H9 (cell line): ENCODE measurements around the gene GRID2. TPM values are rescaled to one million over a fixed set of nuclear protein-coding genes. Genes with fewer than 3 reads are reported as not detected.
A peak's percentile ranks its signal among the peaks of the same experiment; 100 is the strongest.

Experiments used
- DNase-seq: peaks from one replicate; pipeline ENCODE4 v3.0.0-alpha.2; 2017
- H2AFZ ChIP-seq: one replicate; pipeline ENCODE4 v1.6.1; 2013; ENCODE audit warnings: mild to moderate bottlenecking, low read length, control low read depth, moderate library complexity
- H2AK5ac ChIP-seq: 2 replicates; pipeline ENCODE4 v1.6.1; 2013; ENCODE audit warnings: low read length, control low read depth, mixed read lengths; ENCODE audit not compliant: insufficient read length
- H2BK120ac ChIP-seq: one replicate; pipeline ENCODE4 v1.6.1; 2013; ENCODE audit warnings: low read depth, mild to moderate bottlenecking, low read length, control low read depth, inconsistent platforms; ENCODE audit not compliant: poor library complexity, severe bottlenecking
- H2BK12ac ChIP-seq: 2 replicates; pipeline ENCODE4 v1.6.1; 2013; ENCODE audit warnings: low read length, control low read depth, mixed read lengths, low read depth; ENCODE audit not compliant: insufficient read length
- H2BK15ac ChIP-seq: 2 replicates; pipeline ENCODE4 v1.6.1; 2013; ENCODE audit warnings: low read depth, low read length, control low read depth
- H2BK20ac ChIP-seq: one replicate; pipeline ENCODE4 v1.6.1; 2013; ENCODE audit warnings: low read depth, mild to moderate bottlenecking, low read length, control low read depth, inconsistent platforms; ENCODE audit not compliant: poor library complexity, severe bottlenecking
- H2BK5ac ChIP-seq: 2 replicates; pipeline ENCODE4 v1.6.1; 2013; ENCODE audit warnings: low read length, control low read depth, mixed read lengths; ENCODE audit not compliant: insufficient read length
- H3K14ac ChIP-seq: 2 replicates; pipeline ENCODE4 v1.6.1; 2013; ENCODE audit warnings: low read length, control low read depth; ENCODE audit not compliant: insufficient read depth
- H3K18ac ChIP-seq: 2 replicates; pipeline ENCODE4 v1.6.1; 2013; ENCODE audit warnings: low read depth, mild to moderate bottlenecking, mixed read lengths, low read length, control low read depth; ENCODE audit not compliant: insufficient read length
- H3K23ac ChIP-seq: 2 replicates; pipeline ENCODE4 v1.6.1; 2013; ENCODE audit warnings: low read length, control low read depth, mixed read lengths, low read depth; ENCODE audit not compliant: insufficient read length
- H3K23me2 ChIP-seq: 2 replicates; pipeline ENCODE4 v1.6.1; 2013; ENCODE audit warnings: low read depth, mild to moderate bottlenecking, mixed read lengths, low read length, control low read depth; ENCODE audit not compliant: insufficient read length, poor library complexity, severe bottlenecking
- H3K27ac ChIP-seq: 2 replicates; pipeline ENCODE4 v1.5.1; 2013; ENCODE audit warnings: low read length, control low read depth, mixed read lengths, low read depth; ENCODE audit not compliant: insufficient read length
- H3K27me3 ChIP-seq: 2 replicates; pipeline ENCODE4 v1.6.1; 2013; ENCODE audit warnings: low read length, control low read depth, inconsistent platforms; ENCODE audit not compliant: insufficient read depth
- H3K4ac ChIP-seq: 2 replicates; pipeline ENCODE4 v1.6.1; 2013; ENCODE audit warnings: low read depth, mild to moderate bottlenecking, control low read depth, inconsistent platforms, low read length, moderate library complexity
- H3K4me1 ChIP-seq: 2 replicates; pipeline ENCODE4 v1.6.1; 2013; ENCODE audit warnings: low read length, control low read depth, inconsistent platforms; ENCODE audit not compliant: insufficient read depth
- H3K4me2 ChIP-seq: 2 replicates; pipeline ENCODE4 v1.6.1; 2013; ENCODE audit warnings: low read length, control low read depth, mixed read lengths; ENCODE audit not compliant: insufficient read length, insufficient read depth
- H3K56ac ChIP-seq: 2 replicates; pipeline ENCODE4 v1.6.1; 2013; ENCODE audit warnings: low read depth, mild to moderate bottlenecking, mixed read lengths, low read length, control low read depth; ENCODE audit not compliant: insufficient read length
- H3K79me1 ChIP-seq: 2 replicates; pipeline ENCODE4 v1.6.1; 2013; ENCODE audit warnings: low read depth, mild to moderate bottlenecking, moderate library complexity, low read length, control low read depth, inconsistent platforms; ENCODE audit not compliant: insufficient read depth, poor library complexity, severe bottlenecking
- H3K79me2 ChIP-seq: 2 replicates; pipeline ENCODE4 v1.6.1; 2013; ENCODE audit warnings: low read length, control low read depth, inconsistent platforms; ENCODE audit not compliant: insufficient read depth
- H3K9ac ChIP-seq: 2 replicates; pipeline ENCODE4 v1.6.1; 2013; ENCODE audit warnings: low read length, control low read depth, mixed read lengths; ENCODE audit not compliant: insufficient read length; ENCODE audit errors: extremely low read depth
- H3K9me3 ChIP-seq: one replicate; pipeline ENCODE4 v1.6.1; 2013; ENCODE audit warnings: low read depth, low read length, inconsistent platforms; ENCODE audit not compliant: control insufficient read depth
- H3T11ph ChIP-seq: one replicate; pipeline ENCODE4 v1.6.1; 2013; ENCODE audit warnings: mild to moderate bottlenecking, low read length, control low read depth, inconsistent platforms
- H4K20me1 ChIP-seq: one replicate; pipeline ENCODE4 v1.6.1; 2013; ENCODE audit not compliant: control insufficient read depth, insufficient read length, insufficient read depth
- H4K5ac ChIP-seq: 2 replicates; pipeline ENCODE4 v1.6.1; 2013; ENCODE audit warnings: low read depth, mild to moderate bottlenecking, mixed read lengths, low read length, control low read depth; ENCODE audit not compliant: insufficient read length
- H4K8ac ChIP-seq: replicated peaks from 2 replicates; pipeline ENCODE4 v1.6.1; 2013; ENCODE audit warnings: low read length, control low read depth, mixed read lengths, low read depth; ENCODE audit not compliant: insufficient read length
- H4K91ac ChIP-seq: 2 replicates; pipeline ENCODE4 v1.6.1; 2013; ENCODE audit warnings: low read depth, mild to moderate bottlenecking, moderate library complexity, mixed read lengths, low read length, control low read depth; ENCODE audit not compliant: insufficient read length
- H3K27ac Mint-ChIP-seq, 3 experiments: 2 replicates in 2 of 3; 3 replicates in 1 of 3; pipeline ENCODE4 v1.8.0; 2020 to 2021; ENCODE audit warnings: mixed read lengths in 3 of 3, mild to moderate bottlenecking in 1 of 3, moderate library complexity in 1 of 3
- H3K27me3 Mint-ChIP-seq: 2 replicates; pipeline ENCODE4 v1.8.0; 2021; ENCODE audit warnings: low read depth, mild to moderate bottlenecking, moderate library complexity, mixed read lengths
- H3K36me3 Mint-ChIP-seq, 3 experiments: 2 replicates in 2 of 3; 3 replicates in 1 of 3; pipeline ENCODE4 v1.8.0; 2020 to 2021; ENCODE audit warnings: low read depth in 3 of 3, mixed read lengths in 3 of 3; ENCODE audit not compliant: insufficient read depth in 1 of 3
- H3K4me1 Mint-ChIP-seq, 2 experiments: 2 replicates each; pipeline ENCODE4 v1.8.0; 2020; ENCODE audit warnings: mixed read lengths in 2 of 2
- H3K4me3 Mint-ChIP-seq, 2 experiments: 2 replicates in 1 of 2; 3 replicates in 1 of 2; pipeline ENCODE4 v1.8.0; 2020 to 2021; ENCODE audit warnings: mild to moderate bottlenecking in 2 of 2, mixed read lengths in 2 of 2, moderate library complexity in 1 of 2
- H3K9me3 Mint-ChIP-seq, 2 experiments: 2 replicates in 1 of 2; 3 replicates in 1 of 2; pipeline ENCODE4 v1.8.0; 2020; ENCODE audit warnings: mild to moderate bottlenecking in 2 of 2, mixed read lengths in 2 of 2, moderate library complexity in 1 of 2
- WGBS: extraction: QIAGEN DNeasy Blood & Tissue Kit; methylation state at CpG from one replicate; pipeline ENCODE4 v1.1.7; 2013; ENCODE audit warnings: missing lambda C conversion rate, low lambda C conversion rate, mixed read lengths; ENCODE audit not compliant: insufficient read length; ENCODE audit errors: extremely low coverage; 5-methylcytosine and 5-hydroxymethylcytosine counted together
- total RNA-seq: library from RNA; stranded (reverse); gene quantifications from 2 replicates; pipeline ENCODE4 v1.2.1, GENCODE V29; 2021
- TF ChIP-seq, protein P1 (sequence below): fragments of 200-600 bp; sonication (generic); conservative IDR thresholded peaks from 3 replicates; pipeline ENCODE4 v1.8.0; 2021; ENCODE audit warnings: antibody characterized with exemption, mild to moderate bottlenecking

Gene GRID2
- total RNA-seq, 1 experiment from 2014 or later: 21.8 TPM

- H2AFZ ChIP-seq: no peak overlapping the region
- no peak overlapping the region for H2BK120ac ChIP-seq
- H3K27ac ChIP-seq: no peak overlapping the region
- no peak overlapping the region for H3K23ac ChIP-seq
- TF ChIP-seq, protein P1, sequence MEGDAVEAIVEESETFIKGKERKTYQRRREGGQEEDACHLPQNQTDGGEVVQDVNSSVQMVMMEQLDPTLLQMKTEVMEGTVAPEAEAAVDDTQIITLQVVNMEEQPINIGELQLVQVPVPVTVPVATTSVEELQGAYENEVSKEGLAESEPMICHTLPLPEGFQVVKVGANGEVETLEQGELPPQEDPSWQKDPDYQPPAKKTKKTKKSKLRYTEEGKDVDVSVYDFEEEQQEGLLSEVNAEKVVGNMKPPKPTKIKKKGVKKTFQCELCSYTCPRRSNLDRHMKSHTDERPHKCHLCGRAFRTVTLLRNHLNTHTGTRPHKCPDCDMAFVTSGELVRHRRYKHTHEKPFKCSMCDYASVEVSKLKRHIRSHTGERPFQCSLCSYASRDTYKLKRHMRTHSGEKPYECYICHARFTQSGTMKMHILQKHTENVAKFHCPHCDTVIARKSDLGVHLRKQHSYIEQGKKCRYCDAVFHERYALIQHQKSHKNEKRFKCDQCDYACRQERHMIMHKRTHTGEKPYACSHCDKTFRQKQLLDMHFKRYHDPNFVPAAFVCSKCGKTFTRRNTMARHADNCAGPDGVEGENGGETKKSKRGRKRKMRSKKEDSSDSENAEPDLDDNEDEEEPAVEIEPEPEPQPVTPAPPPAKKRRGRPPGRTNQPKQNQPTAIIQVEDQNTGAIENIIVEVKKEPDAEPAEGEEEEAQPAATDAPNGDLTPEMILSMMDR: no peak
- no peak overlapping the region for H2BK5ac ChIP-seq
- no peaks in the 10 kb centered on the region for H3K9me3 ChIP-seq
- H3K4me1 Mint-ChIP-seq: peaks cover 33 to 39% of the 10 kb centered on the region in 2 experiments
- no peak overlapping the region for H2BK12ac ChIP-seq
- H3K9ac ChIP-seq: no peak overlapping the region
- DNase-seq: no peak
- no peaks in the 10 kb centered on the region for H3K27me3 Mint-ChIP-seq
- H3K79me1 ChIP-seq: peaks cover 3% of the 10 kb centered on the region
- peaks cover 0 to 2% of the 10 kb centered on the region in 2 experiments; a peak in 2 of 5 replicates for H3K9me3 Mint-ChIP-seq
- H3K23me2 ChIP-seq: peaks cover 4% of the 10 kb centered on the region
- H4K91ac ChIP-seq: no peak overlapping the region
- H3K4me3 Mint-ChIP-seq: peak overlapping the region in 1 of 2 experiments; percentile 24
- peaks cover 16% of the 10 kb centered on the region; the same call in 1 of the 2 replicates for H3K79me2 ChIP-seq
- peak overlapping the region in 1 of 3 experiments; percentile 81; a peak in 3 of 7 replicates for H3K27ac Mint-ChIP-seq
- H3K4me1 ChIP-seq: no peaks in the 10 kb centered on the region
- H3K4ac ChIP-seq: no peak overlapping the region
- H4K20me1 ChIP-seq: no peaks in the 10 kb centered on the region
- no peak overlapping the region for H3K14ac ChIP-seq
- no peak overlapping the region for H4K5ac ChIP-seq
- no peaks in the 10 kb centered on the region for H3K27me3 ChIP-seq
- no peak overlapping the region for H3K56ac ChIP-seq
- no peak overlapping the region for H3K18ac ChIP-seq
- H3K36me3 Mint-ChIP-seq: peaks cover 63 to 72% (median 65%) of the 10 kb centered on the region in 3 experiments
- no peak overlapping the region for H2BK20ac ChIP-seq
- no peak overlapping the region for H2AK5ac ChIP-seq
- peak overlapping the region; percentile 51 for H3K4me2 ChIP-seq
- H4K8ac ChIP-seq: no peak overlapping the region
- no CpG with 5 or more reads among the region's 4 CpGs for WGBS
- no peak overlapping the region for H3T11ph ChIP-seq
- no peak overlapping the region for H2BK15ac ChIP-seq
Observed at GRCh38 chr4:92268642-92269041, 35.1 kb upstream of the GRID2 start.
